H1 (cell line): ENCODE data around the gene SNTG2. TPM values are rescaled to one million over a fixed set of nuclear protein-coding genes. Genes with fewer than 3 reads are reported as not detected.

Experiments used
- GTF2F1 ChIP-seq: IDR thresholded peaks from 2 replicates; pipeline ENCODE4 v1.6.1; 2012; ENCODE audit warnings: low read depth, low read length, improper control_type of control experiment, borderline replicate concordance
- KDM5A ChIP-seq: fragments of 200-600 bp; IDR thresholded peaks from 2 replicates; pipeline ENCODE4 v1.7.1; 2012; ENCODE audit warnings: mild to moderate bottlenecking, low read length, inconsistent platforms, mixed read lengths
- MAFK ChIP-seq: IDR thresholded peaks from 2 replicates; pipeline ENCODE4 v1.6.1; 2012; ENCODE audit warnings: low read depth, mild to moderate bottlenecking, improper control_type of control experiment, low read length
- RFX5 ChIP-seq: IDR thresholded peaks from 2 replicates; pipeline ENCODE4 v1.6.1; 2011; ENCODE audit warnings: low read depth, low read length, improper control_type of control experiment, borderline replicate concordance
- polyA plus RNA-seq, 7 experiments: library from polyadenylated mRNA; depleted of rRNA in 3 of 7; stranded (reverse) in 5 of 7; unstranded in 2 of 7; fragments of >200 nt in 5 of 7; fragments of 200-250 nt in 2 of 7; gene quantifications; 1 replicate in 5 of 7; 2 replicates in 1 of 7; 4 replicates in 1 of 7; pipeline versions ENCODE4 v1.2.1 to v1.2.3, GENCODE V29; 2011 to 2013; ENCODE audit warnings: missing spikeins in 2 of 7, mixed read lengths in 2 of 7
- total RNA-seq: library from RNA; stranded (reverse); fragmentation: NEBNext Ultra II Directional; extraction: Animal tissue kit (Norgen Biotek cat#: 25700); gene quantifications from 2 replicates; pipeline ENCODE4 v1.2.1, GENCODE V29; 2021
- TF ChIP-seq, protein P1 (sequence below): IDR thresholded peaks from 2 replicates; pipeline ENCODE4 v1.6.1; 2011; ENCODE audit warnings: low read length, improper control_type of control experiment
- TF ChIP-seq, protein P2 (sequence below): IDR thresholded peaks from 2 replicates; pipeline ENCODE4 v1.6.1; 2012; ENCODE audit warnings: inconsistent platforms

Gene SNTG2
- total and polyA plus RNA-seq, 2 of the 8 experiments (the other 6 are each of a cell fraction or from before 2014, with no cell fraction given), result 6.6 to 18.1 TPM

- TF ChIP-seq, protein P1, sequence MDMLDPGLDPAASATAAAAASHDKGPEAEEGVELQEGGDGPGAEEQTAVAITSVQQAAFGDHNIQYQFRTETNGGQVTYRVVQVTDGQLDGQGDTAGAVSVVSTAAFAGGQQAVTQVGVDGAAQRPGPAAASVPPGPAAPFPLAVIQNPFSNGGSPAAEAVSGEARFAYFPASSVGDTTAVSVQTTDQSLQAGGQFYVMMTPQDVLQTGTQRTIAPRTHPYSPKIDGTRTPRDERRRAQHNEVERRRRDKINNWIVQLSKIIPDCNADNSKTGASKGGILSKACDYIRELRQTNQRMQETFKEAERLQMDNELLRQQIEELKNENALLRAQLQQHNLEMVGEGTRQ, result no peak
- TF ChIP-seq GTF2F1 (no peak), KDM5A (no peak), RFX5 (no peak), MAFK (no peak)
- TF ChIP-seq, protein P2, sequence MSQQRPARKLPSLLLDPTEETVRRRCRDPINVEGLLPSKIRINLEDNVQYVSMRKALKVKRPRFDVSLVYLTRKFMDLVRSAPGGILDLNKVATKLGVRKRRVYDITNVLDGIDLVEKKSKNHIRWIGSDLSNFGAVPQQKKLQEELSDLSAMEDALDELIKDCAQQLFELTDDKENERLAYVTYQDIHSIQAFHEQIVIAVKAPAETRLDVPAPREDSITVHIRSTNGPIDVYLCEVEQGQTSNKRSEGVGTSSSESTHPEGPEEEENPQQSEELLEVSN, result no peak
Measured at GRCh38 chr2:932320-933115, 18.1 kb upstream of the SNTG2 start (continued).
